ENCODE measurements around the gene RPL39L.

The RPL39L gene

DNA sequence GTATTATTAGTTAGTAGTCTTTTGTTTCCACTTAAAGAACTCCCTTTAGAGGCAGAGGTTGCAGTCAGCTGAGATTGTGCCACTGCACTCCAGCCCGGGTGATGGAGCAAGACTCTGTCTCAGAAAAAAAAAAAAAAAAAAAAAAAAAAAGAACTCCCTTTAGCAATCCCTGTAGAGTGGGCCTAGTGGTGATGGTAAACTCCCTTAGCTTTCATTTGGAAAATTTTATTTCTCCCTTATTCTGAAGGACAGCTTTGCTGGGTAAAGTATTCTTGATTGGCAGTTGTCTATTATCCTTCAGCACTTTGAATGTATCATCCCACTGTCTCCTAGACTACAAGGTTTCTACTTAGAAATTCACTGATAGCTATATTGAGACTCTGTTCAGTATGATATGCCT is 46.0 kb downstream of the RPL39L start:
- DNase-seq (ENCODE audit: low spot score): no peak

DNA sequence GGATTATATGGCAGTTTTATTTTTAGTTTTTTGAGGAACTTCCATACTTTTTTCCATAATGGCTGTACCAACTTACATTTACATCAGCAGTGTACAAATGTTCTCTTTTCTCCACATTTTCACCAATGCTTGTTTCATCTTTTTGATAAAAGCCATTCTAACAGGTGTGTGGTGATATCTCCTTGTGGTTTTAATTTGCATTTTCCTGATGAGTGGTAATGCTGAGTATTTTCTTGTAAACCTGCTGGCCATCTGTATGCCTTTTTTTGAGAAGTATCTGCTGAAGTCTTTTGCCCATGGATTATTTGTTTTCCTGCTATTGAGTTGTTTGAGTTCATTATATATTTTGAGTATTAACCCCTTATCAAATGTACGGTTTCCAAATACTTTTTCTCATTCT is 50.6 kb downstream of the RPL39L start:
- DNase-seq (ENCODE audit: low spot score): no peak

DNA sequence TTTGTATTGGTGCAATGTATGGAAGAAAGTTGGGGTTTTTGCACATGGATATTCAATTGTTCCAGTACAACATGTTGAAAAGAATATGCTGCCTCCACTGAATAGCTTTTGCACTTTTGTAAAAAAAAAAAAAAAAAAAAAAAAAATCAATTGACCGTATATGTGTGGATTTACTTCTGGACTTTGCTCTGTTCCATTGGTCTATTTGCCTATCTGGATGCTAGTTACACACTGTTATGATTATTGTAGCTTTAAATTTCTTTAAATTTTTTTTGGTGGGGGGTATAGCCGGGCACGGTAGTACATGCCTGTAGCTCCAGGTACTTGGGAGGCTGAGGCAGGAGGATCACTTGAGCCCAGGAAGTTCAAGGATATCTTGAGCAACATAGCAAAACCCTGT is 52.5 kb downstream of the RPL39L start:
- DNase-seq (ENCODE audit: low spot score): no peak

DNA sequence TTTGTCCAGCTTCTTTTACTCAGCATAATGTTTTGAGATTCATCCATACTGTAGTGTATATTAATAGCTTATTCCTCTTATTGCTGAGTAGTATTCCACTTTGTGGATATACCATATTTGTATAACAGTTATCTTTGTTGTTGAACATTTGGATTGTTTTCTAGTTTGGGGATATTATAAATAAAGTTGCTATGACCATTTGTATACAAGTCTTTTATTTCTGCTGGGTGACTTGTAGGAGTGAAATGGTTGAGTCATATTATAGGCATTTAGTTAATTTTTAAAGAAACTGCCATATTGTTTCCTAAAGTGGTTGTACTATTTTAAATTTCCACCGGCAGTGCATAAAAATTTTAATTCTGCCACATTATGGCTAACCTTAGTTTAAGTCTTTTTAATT is 53.4 kb downstream of the RPL39L start:
- no peak for DNase-seq (ENCODE audit: low spot score)

DNA sequence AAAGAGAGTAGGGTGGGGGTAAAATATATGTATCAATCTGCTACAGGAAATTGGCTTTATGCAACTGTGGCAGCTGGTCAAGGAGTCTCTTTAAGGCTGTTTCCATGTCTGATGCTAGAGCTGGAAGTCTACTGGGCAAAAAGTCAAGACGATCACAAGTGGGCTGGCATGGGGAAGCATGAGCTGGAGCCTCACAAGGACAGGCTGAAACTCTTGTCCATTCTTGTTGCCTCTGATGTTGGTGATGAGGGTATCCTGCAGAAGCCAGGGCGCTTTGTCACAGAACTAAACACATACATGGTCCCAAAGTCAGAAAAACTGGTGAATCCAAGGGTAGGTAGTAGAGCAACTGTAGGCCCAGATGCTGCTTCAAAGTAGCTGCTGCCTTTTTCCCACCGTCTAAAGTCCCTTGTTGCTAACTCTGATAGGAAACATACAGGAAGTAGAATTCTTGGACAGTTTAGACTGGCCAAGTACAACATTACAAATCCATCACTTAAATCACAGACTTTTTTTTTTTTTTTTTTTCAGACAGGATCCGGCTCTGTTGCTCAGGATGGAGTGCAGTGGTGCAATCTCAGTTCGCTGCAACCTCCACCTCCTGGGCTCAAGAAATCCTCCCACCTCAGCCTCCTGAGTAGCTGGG is 54.2 kb downstream of the RPL39L start:
- DNase-seq (ENCODE audit: low spot score): no peak

DNA sequence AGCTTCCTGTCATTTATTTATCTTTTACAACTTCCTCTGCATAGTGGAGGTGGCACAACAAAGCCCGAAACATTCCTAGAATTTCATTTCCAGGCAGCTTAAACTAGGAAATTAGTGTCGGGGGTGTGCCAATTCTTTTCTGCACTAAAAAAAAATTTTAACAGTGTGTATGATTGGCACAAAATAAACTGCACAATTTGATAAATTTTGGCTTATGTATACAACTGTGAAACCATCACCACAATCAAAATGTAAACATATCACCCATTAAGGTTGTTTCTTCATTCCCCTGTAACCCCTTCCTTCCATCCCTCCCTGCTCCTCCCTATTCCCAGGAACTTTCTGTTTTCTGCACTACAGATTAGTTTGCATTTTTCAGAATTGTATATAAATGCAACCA is 54.7 kb downstream of the RPL39L start:
- DNase-seq (ENCODE audit: low spot score): no peak

DNA sequence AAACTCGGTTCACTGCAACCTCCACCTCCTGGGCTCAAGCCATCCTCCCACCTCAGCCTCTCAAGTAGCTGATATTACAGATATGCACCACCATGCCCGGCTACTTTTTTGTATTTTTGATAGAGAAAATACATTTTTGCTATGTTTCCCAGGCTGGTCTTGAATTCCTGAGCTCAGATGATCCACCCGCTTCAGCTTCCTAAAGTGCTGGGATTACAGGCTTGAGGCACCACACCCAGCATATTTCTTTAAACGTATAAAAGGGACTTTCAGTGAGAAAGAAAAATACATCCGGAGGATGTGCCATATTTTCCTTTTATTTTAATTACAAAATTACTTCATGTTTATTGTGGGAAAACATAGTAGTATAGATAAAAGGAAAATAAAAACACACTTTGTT is 55.2 kb downstream of the RPL39L start:
- DNase-seq (ENCODE audit: low spot score): no peak

DNA sequence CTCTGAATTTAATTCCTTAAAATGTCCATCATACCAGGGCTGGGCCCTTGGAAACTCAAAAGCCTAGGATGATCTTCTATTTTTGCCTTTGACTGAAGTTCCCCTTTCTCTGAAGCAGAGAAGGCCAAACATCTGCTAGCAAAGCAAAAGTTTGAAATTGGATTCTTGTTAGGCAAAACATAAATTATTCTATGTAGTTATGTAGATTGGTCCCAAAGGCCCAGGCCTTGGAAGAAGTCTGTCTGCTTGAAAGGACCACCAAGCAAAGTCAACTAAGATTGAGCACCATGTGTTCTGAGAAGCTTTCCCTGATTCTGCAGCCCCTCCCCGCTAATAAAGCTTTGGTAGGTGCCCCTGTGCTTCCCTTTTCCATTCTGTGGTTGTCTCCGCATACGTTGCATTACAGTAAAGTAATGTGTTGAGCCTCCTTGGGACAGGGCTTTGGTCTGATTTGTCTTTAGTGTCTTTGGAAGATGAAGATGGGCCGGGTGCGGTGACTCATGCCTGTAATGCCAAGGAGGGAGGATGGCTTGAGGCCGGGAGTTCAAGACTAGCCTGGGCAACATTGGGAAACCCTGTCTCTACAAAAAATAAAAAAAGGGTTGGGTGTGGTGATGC is 56.4 kb downstream of the RPL39L start:
- no peak for DNase-seq (ENCODE audit: low spot score)

DNA sequence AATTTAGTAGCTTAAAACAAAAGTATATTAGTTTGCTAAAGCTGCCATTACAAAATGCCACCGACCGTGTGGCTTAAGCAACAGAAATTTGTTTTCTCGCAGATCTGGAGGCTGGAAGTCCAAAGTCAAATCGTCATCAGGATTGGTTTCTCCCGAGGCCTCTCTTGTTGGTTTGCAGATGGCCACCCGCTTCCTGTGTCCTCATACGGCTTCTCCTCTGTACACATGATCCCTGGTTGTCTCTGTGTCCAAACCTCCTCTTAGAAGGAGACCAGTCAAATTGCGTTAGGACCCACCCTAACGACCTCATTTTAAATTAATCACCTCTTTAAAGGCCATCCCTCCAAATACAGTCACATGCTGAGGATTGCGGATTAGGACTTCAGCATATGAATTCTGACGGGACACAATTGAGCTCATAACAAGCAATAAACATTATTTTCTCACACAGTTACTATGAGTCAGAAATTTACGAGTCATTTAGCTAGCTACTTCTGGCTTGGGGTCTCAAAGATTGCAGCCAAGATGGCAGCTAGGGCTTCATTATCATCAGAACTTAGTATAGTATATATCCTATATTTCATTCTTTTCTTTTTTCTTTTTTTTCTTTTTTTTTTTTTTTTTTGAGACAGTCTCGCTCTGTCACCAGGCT is 58.4 kb downstream of the RPL39L start:
- no peak for DNase-seq (ENCODE audit: low spot score)

DNA sequence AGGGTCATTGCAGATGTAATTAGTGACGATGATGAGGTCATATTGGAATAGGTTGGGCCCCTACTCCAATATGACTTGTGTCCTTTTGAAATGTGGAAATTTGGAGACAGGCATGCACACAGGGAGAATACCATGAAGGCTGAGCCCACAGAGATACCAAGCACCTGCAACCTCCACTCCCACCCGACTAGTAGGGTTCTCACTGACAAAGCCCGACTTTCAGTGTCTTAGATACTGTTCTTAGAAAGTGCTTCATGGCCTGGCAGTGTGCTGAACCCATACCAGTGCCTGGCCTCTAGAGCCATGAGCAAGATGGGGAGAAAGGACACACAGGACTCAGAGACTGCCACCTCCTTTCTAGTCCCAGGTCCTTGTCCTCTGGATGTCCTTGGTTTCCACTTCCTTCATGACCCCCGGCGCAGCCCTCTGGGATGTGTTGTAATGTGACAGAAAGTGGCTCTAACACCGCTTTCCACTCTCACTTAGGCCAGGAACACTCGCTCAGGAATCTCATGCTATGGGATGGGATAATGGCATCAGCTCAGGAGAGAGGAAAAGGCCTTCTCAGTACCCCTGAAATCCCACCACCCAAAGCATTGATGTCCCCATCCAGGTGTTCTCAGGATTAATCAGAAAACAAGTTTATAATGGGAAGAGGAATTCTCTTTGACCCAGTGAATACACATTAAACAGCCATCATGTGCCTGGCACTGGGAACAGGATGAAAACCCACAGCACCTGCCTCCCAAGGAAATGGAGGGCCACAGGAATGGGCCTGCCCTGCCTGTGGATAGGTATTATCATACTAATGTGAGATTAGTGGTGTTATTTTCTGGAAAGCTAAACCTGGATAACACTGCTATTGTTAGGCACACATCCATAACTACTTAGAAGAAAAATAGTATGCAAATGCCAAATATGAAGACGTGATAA is 59.9 kb downstream of the RPL39L start:
- no peak for DNase-seq (ENCODE audit: low spot score)

DNA sequence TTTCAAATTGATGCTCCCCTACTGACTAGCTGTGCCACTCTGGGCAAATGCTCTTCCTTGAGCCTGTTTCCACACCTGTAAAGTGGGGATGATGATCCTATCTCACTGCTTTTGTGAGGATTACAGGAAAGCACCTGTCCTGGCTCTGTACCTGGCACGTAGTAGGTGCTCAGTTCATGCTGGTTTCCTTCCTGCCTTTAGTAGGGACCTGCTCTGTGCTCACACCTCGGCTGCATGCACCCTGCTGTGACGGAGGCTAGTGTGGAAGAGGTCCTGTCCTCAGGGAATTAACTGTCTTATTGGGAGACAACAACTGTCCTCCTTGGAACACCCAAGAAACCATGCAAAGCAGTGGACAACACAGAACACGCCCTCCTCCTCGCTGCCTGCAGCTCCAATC is 61.8 kb downstream of the RPL39L start:
- DNase-seq (ENCODE audit: low spot score): no peak

DNA sequence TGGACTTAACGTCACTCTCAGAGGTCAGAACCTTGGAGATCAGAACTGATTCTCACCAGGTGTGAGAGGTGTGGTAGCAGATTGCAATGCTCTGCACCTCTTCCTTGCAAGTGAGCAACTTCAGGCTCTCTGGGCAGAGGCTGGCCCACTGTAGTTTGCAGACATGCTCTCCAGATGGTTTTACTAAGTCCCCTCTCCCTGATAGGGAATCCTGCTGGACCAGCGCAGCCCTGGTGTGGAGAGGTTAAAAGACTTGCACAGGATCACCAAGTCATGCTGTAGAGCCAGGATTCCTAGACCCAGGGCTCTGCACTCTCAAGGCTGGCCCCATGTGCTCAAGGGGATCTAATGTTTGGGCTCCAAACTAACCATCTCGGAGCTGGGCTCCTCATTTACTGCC is 62.2 kb downstream of the RPL39L start:
- DNase-seq (ENCODE audit: low spot score): no peak

DNA sequence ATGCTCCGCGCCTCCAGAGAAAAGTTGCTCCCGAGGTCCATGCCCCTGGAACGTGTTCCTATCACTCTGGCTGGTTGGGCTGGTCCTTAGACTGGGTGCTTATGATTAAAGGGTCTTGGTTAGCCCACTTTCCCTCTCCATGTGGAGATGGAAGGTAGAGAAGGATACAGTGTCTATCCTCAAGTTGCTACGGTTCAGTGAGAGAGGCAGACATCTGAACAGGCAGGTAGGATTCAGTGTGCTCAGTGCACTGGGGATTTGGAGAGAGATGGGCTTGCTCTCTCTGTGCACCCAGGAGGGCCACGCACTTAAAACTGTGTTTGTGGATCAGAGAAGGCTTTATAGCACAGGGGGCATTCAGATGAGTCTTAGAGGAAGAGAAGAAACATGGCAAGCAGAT is 63.0 kb downstream of the RPL39L start:
- no peak for DNase-seq (ENCODE audit: low spot score)

DNA sequence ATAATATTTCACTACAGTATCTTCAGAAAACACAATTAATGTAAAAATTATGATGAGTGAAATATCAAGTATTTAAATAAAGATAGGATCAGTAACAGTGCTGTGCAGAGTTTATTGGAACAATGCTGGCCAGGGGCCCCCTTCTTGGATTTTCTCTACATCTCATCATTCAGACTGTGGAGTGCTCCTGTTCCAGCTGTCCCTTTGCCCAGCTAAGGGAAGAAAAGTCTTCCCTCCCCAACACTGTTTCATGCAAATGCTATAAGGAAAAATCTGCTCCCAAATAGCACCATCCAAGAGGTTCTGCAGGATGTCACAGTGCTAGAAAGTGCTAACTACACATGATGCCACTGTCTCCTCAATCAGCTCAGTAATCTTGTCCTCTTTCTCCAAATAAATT is 64.5 kb downstream of the RPL39L start:
- no peak for DNase-seq (ENCODE audit: low spot score)

DNA sequence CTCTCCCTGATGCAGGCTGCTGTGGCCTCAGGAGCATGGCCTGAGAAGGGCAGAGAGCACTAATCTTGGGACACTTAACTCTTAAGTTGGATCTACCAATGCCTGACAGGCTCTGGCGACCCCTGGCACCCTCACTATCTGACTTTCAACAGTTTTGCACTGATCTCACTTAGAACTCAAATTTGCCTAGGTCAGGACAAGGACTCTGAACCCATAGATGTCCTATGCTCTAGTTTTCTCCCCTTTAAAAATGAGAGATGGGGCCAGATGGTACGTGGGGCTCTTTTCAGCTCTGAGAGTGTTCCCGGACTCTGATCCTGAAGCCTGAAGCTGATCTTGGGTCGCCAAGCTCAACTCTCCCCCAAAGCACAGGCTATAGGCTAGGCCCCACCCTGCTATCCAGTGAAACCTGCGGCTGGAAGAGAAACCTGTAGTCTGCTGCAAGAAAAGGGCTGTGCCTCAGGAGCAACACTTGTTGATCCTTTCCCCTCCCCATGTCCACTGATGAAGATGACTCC is 65.7 kb downstream of the RPL39L start:
- no peak for DNase-seq (ENCODE audit: low spot score)

DNA sequence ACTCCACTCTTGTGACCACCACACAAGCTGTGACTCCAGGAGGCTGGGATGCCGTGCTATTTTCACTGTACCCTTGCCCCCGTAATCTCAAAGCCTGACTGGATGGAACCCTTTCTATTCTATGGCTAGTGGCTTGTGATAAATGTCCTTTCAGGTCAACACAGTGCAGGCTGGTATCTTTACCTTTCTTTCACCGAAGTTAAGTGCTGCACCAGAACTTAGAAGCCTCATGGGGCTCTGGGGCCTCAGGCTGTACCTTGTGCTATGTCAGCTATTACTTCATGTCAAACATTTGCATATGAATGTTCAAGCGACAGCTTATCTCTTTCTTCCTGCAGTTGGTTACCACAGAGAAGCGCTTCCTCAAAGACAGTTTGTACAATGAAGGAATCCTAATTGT is 66.8 kb downstream of the RPL39L start:
- DNase-seq (ENCODE audit: low spot score): no peak

DNA sequence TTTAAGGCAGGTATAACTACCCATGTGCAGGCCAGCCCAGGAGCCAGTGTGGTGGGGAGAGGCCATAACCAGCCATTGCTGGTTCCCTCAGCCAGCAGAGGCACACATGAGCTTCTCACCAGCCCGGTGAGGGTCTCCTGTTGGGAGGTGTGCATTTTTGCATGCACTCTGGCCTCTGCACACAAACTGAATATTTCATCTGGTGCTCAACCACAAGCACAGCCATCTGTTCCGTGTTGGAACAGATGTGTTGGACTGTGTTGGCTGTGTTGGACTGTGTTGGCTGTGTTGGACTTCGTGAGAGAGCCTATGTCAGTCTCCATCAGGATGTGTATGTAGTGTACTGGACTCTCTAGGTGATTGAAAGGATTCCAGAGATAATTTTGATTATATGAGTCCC is 67.2 kb downstream of the RPL39L start:
- DNase-seq (ENCODE audit: low spot score): no peak
